Measurements from ENCODE around the gene TEX53.

The TEX53 gene

GRCh38 chr9:114695948-114696347, 38.3 kb upstream of the TEX53 start:
- Histone ChIP-seq H3K9me3 (ENCODE audit: control insufficient read depth, low read length) (no peaks in the 10 kb centered on the region), H3K79me2 (no peaks in the 10 kb centered on the region), H3K27me3 (ENCODE audit: control insufficient read depth, insufficient read depth, low read length) (no peaks in the 10 kb centered on the region), H3K4me1 (no peaks in the 10 kb centered on the region), H3K4me3 (ENCODE audit: low read depth, low read length) (no peak overlapping the region), H3K9ac (no peak overlapping the region), H3K36me3 (ENCODE audit: control insufficient read depth, insufficient read depth, low read length) (no peaks in the 10 kb centered on the region), H3K4me2 (ENCODE audit: low read length) (no peak overlapping the region), H2AFZ (no peak overlapping the region), H3K27ac (no peak overlapping the region)
- TF ChIP-seq CTCF (IDR thresholded peaks at IDR 0.05), result no peak

- Histone ChIP-seq H3K27ac (no peak overlapping the region), H3K9ac (no peak overlapping the region), H3K36me3 (ENCODE audit: control insufficient read depth, insufficient read depth, low read length) (no peaks in the 10 kb centered on the region), H3K27me3 (ENCODE audit: control insufficient read depth, insufficient read depth, low read length) (no peaks in the 10 kb centered on the region), H3K4me3 (ENCODE audit: low read depth, low read length) (no peak overlapping the region), H3K79me2 (no peaks in the 10 kb centered on the region), H3K4me2 (ENCODE audit: low read length) (no peak overlapping the region), H3K4me1 (no peaks in the 10 kb centered on the region), H2AFZ (no peak overlapping the region), H3K9me3 (ENCODE audit: control insufficient read depth, low read length) (no peaks in the 10 kb centered on the region)
- TF ChIP-seq CTCF (IDR thresholded peaks at IDR 0.05), result no peak
Measured at GRCh38 chr9:114694719-114695269, 37.2 kb upstream of the TEX53 start.

- Histone ChIP-seq H3K27me3 (ENCODE audit: control insufficient read depth, insufficient read depth, low read length) (no peaks in the 10 kb centered on the region), H3K79me2 (no peaks in the 10 kb centered on the region), H3K36me3 (ENCODE audit: control insufficient read depth, insufficient read depth, low read length) (no peaks in the 10 kb centered on the region), H3K4me1 (no peaks in the 10 kb centered on the region), H2AFZ (no peak overlapping the region), H3K9me3 (ENCODE audit: control insufficient read depth, low read length) (no peaks in the 10 kb centered on the region), H3K27ac (no peak overlapping the region), H3K4me3 (ENCODE audit: low read depth, low read length) (no peak overlapping the region), H3K9ac (no peak overlapping the region), H3K4me2 (ENCODE audit: low read length) (no peak overlapping the region)
- TF ChIP-seq CTCF (IDR thresholded peaks at IDR 0.05), result no peak
Measured at GRCh38 chr9:114694146-114694545, 36.5 kb upstream of the TEX53 start.

GRCh38 chr9:114693248-114693855, 35.7 kb upstream of the TEX53 start:
- no peak overlapping the region for H3K4me2 ChIP-seq (ENCODE audit: low read length)
- H3K79me2 ChIP-seq, result no peaks in the 10 kb centered on the region
- no peak overlapping the region for H3K4me3 ChIP-seq (ENCODE audit: low read depth, low read length)
- H3K4me1 ChIP-seq, result peaks cover 5% of the 10 kb centered on the region
- no peak overlapping the region for H2AFZ ChIP-seq
- H3K9ac ChIP-seq, result no peak overlapping the region
- no peaks in the 10 kb centered on the region for H3K27me3 ChIP-seq (ENCODE audit: control insufficient read depth, insufficient read depth, low read length)
- H3K36me3 ChIP-seq (ENCODE audit: control insufficient read depth, insufficient read depth, low read length), result no peaks in the 10 kb centered on the region
- H3K27ac ChIP-seq, result no peak overlapping the region
- H3K9me3 ChIP-seq (ENCODE audit: control insufficient read depth, low read length), result no peaks in the 10 kb centered on the region
- no peak for TF ChIP-seq CTCF (IDR thresholded peaks at IDR 0.05)

GRCh38 chr9:114691956-114692295, 34.3 kb upstream of the TEX53 start:
- H3K4me1 ChIP-seq, result peaks cover 5% of the 10 kb centered on the region
- no peak overlapping the region for H3K4me3 ChIP-seq (ENCODE audit: low read depth, low read length)
- no peak for TF ChIP-seq CTCF (IDR thresholded peaks at IDR 0.05)
- H3K27ac ChIP-seq, result no peak overlapping the region
- no peaks in the 10 kb centered on the region for H3K36me3 ChIP-seq (ENCODE audit: control insufficient read depth, insufficient read depth, low read length)
- H3K79me2 ChIP-seq, result no peaks in the 10 kb centered on the region
- no peak overlapping the region for H3K4me2 ChIP-seq (ENCODE audit: low read length)
- no peaks in the 10 kb centered on the region for H3K27me3 ChIP-seq (ENCODE audit: control insufficient read depth, insufficient read depth, low read length)
- no peak overlapping the region for H2AFZ ChIP-seq
- H3K9ac ChIP-seq, result no peak overlapping the region
- no peaks in the 10 kb centered on the region for H3K9me3 ChIP-seq (ENCODE audit: control insufficient read depth, low read length)
